AG10803 (cell line): Measurements from ENCODE around the gene LDB2.

ENCODE experiments used
- DNase-seq: peaks from one replicate; pipeline ENCODE4 v3.0.0; 2010; ENCODE audit warnings: low read depth
- H3K4me3 ChIP-seq: 2 replicates; pipeline ENCODE4 v1.5.1; 2011; ENCODE audit warnings: mild to moderate bottlenecking, low read length, control low read depth
- TF ChIP-seq, protein P1 (sequence below): conservative IDR thresholded peaks from 2 replicates; pipeline ENCODE4 v1.5.1; 2011; ENCODE audit warnings: mild to moderate bottlenecking, low read length, control low read depth, inconsistent platforms

Gene LDB2

GRCh38 chr4:16760617-16761363, 137.7 kb downstream of the LDB2 start:
- no peak for DNase-seq
- no peak overlapping the region for H3K4me3 ChIP-seq
- TF ChIP-seq, protein P1, sequence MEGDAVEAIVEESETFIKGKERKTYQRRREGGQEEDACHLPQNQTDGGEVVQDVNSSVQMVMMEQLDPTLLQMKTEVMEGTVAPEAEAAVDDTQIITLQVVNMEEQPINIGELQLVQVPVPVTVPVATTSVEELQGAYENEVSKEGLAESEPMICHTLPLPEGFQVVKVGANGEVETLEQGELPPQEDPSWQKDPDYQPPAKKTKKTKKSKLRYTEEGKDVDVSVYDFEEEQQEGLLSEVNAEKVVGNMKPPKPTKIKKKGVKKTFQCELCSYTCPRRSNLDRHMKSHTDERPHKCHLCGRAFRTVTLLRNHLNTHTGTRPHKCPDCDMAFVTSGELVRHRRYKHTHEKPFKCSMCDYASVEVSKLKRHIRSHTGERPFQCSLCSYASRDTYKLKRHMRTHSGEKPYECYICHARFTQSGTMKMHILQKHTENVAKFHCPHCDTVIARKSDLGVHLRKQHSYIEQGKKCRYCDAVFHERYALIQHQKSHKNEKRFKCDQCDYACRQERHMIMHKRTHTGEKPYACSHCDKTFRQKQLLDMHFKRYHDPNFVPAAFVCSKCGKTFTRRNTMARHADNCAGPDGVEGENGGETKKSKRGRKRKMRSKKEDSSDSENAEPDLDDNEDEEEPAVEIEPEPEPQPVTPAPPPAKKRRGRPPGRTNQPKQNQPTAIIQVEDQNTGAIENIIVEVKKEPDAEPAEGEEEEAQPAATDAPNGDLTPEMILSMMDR: no peak

DNA sequence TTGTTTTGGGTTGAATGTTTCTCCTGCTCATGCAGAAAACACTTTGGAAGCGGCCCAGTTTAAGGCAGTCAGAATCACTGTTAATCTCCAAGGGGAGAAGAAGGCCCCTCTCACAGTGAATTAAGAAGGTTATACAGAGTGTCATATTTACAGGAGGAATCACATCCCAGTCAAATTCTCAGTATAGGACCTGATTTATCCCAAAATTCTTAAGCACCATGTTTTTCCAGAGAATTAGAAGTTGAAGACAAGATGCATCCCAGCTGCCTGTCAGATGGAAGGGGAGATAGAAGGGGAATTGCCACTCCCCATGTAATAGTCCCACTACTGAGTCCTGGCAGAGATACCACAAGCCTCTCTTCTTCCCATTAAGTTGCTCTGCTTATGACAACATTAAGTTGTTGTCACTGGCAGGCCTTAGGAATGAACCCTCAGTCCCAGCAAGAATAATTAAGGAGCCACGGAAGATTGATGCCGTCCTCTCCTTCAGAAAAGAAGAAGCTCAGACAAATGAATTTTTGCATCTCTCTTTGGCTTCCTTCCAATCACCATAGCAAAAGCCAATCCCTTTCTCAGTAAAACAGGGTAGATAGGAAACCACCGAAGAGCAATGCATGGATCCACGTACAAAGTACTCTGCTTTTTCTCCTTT, 138.4 kb downstream of the LDB2 start:
- no peak overlapping the region for H3K4me3 ChIP-seq
- TF ChIP-seq, protein P1: no peak
- DNase-seq: no peak

DNA sequence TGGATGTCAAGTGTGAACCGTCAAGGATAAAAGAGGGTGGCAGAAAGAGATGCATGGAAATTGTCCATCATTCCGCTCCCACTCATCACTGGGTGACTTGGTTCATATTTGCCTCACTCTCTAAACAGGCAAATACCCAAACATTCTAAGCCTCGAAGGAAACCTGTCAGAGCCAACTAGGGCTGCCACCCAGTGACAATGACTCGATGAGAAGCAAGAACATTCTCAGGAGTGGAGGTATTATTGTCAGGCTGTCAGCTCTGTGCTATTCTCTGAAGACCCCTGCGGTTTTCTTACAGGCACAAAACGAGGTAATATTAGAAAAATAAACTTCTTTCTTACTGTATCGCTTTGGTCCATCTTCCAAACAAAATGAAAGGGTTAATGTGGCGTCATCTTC, 139.6 kb downstream of the LDB2 start:
- no peak for DNase-seq
- TF ChIP-seq, protein P1: no peak
- H3K4me3 ChIP-seq: no peak overlapping the region

GRCh38 chr4:16758255-16758654, 140.2 kb downstream of the LDB2 start:
- DNase-seq: no peak
- TF ChIP-seq, protein P1: no peak
- no peak overlapping the region for H3K4me3 ChIP-seq

DNA sequence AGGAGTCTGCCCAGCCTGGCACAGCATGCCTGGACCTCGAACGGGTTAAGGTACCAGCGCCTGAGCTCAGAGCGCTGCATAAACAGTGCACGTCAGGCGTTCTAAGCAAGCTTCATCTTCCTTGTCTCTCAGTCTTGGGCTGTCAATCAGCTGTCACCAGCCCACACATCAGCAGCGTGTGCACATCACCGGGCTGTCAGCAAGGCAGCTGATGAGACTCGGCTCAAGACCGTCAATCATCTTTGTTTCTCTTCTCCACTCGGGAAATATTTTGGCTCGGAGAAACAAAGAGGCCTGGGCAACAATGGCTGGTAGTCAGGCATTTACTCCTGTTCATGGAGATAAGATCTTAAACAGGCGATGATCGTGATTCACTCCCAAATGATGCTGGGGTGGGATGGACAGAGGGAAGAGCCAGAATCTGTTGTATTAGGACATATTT, 141.3 kb downstream of the LDB2 start:
- peak; percentile 44 for DNase-seq
- H3K4me3 ChIP-seq: no peak overlapping the region
- TF ChIP-seq, protein P1: no peak

GRCh38 chr4:16754104-16754503, 144.3 kb downstream of the LDB2 start:
- TF ChIP-seq, protein P1: no peak
- no peak for DNase-seq
- no peak overlapping the region for H3K4me3 ChIP-seq

- no peak for DNase-seq
- no peak overlapping the region for H3K4me3 ChIP-seq
- TF ChIP-seq, protein P1: peak; percentile 44
These were observed 146.3 kb downstream of the LDB2 start for GRCh38 chr4:16752150-16752549.
